Stomach (tissue), 9 donors: Measurements from ENCODE around the gene PCDHGA2. TPM values are rescaled to one million over a fixed set of nuclear protein-coding genes. Genes with fewer than 3 reads are reported as not detected.
"Not testable (repeated sequence)": the region's sequence is repeated elsewhere in the genome, so short reads cannot be mapped to it uniquely, and the experiment has no call there.

ENCODE experiments used
- DNase-seq, 2 donors: peaks; one replicate each; pipeline versions ENCODE4 v3.0.0 to v3.0.0-alpha.2; 2013 to 2019
- H3K27ac ChIP-seq, 5 donors: fragments of 200-600 bp in 4 of 5; sonication (generic) in 4 of 5; one replicate each; pipeline ENCODE4 v1.5.1; 2013 to 2019; ENCODE audit warnings: mild to moderate bottlenecking in 1 of 5, moderate library complexity in 1 of 5
- H3K27me3 ChIP-seq, 3 donors: fragments of 200-600 bp; sonication (generic); one replicate each; pipeline ENCODE4 v1.5.1; 2017 to 2019; ENCODE audit warnings: mixed run types in 1 of 3
- H3K36me3 ChIP-seq, 4 donors: fragments of 200-600 bp; sonication (generic); 1 replicate in 3 of 4; 2 replicates in 1 of 4; pipeline ENCODE4 v1.5.1; 2016 to 2019
- H3K4me1 ChIP-seq, 4 donors: fragments of 200-600 bp; sonication (generic); one replicate each; pipeline ENCODE4 v1.5.1; 2016 to 2019
- H3K4me3 ChIP-seq, 4 donors: fragments of 200-600 bp; sonication (generic) in 3 of 4; one replicate each; pipeline ENCODE4 v1.5.1; 2016 to 2019; ENCODE audit warnings: mild to moderate bottlenecking in 1 of 4
- H3K9me3 ChIP-seq, 4 donors: fragments of 200-600 bp; sonication (generic); one replicate each; pipeline ENCODE4 v1.5.1; 2016 to 2019
- CTCF ChIP-seq, 7 experiments: fragments of 450-650 bp in 4 of 7; fragments of 200-600 bp in 3 of 7; sonication (generic) in 3 of 7; IDR thresholded peaks; one replicate each; pipeline ENCODE4 v1.5.1; 2016 to 2019; ENCODE audit warnings: antibody characterized with exemption in 7 of 7, control low read depth in 2 of 7, mild to moderate bottlenecking in 1 of 7
- EP300 ChIP-seq: sonication (generic); formaldehyde crosslinking; IDR thresholded peaks from one replicate; pipeline ENCODE4 v1.6.1; 2017; ENCODE audit warnings: antibody characterized with exemption
- POLR2A ChIP-seq, 4 donors: fragments of 450-650 bp; IDR thresholded peaks; one replicate each; pipeline ENCODE4 v1.6.1; 2016; ENCODE audit warnings: antibody characterized with exemption in 4 of 4, control low read depth in 2 of 4, mild to moderate bottlenecking in 1 of 4, moderate library complexity in 1 of 4
- POLR2AphosphoS5 ChIP-seq, 3 donors: sonication (generic); formaldehyde crosslinking; IDR thresholded peaks; one replicate each; pipeline ENCODE4 v1.6.1; 2016; ENCODE audit warnings: antibody characterized with exemption in 3 of 3
- WGBS, 5 donors: extraction: QIAGEN DNeasy Blood & Tissue Kit in 3 of 5; methylation state at CpG; one replicate each; pipeline versions ENCODE4 v1.1.5 to v1.1.7; 2013 to 2018; 5-methylcytosine and 5-hydroxymethylcytosine counted together
- intact Hi-C: fragments of 100-400 bp; cut with DNase I; formaldehyde crosslinking; loops from one replicate; pipeline ENCODE4 v1.15.1; 2023; ENCODE audit warnings: low total_unique reads
- polyA plus RNA-seq, 3 donors: library from polyadenylated mRNA; stranded (reverse); fragments of 200-250 nt; gene quantifications; one replicate each; pipeline ENCODE4 v1.2.3, GENCODE V29; 2013
- total RNA-seq, 5 donors: library from RNA; depleted of rRNA; stranded (reverse); fragments of >200 nt; gene quantifications; one replicate each; pipeline versions ENCODE4 v1.1.0 to v1.2.3, GENCODE V29; 2014 to 2016
- donor health status: healthy with polysubstance abuse.
- donor health status: Bipolar disorder and iron deficiency.
- donor health status: healthy.

PCDHGA2 gene
- total and polyA plus RNA-seq, 8 donors, result 0.06 to 3.5 (median 1.3) TPM

GRCh38 chr5:141371572-141372475, 33.3 kb downstream of the PCDHGA2 start:
- Histone ChIP-seq H3K36me3 (peaks cover 0 to 11% (median 0%) of the 10 kb centered on the region in 4 donors), H3K4me3 (no peak overlapping the region), H3K27ac (no peak overlapping the region), H3K9me3 (peaks cover 57 to 100% (median 85%) of the 10 kb centered on the region in 4 donors), H3K4me1 (no peaks in the 10 kb centered on the region), H3K27me3 (peaks cover 0 to 65% (median 27%) of the 10 kb centered on the region in 3 donors)
- WGBS, 5 donors, result 34 to 41% (median 36%) methylated on average over 47 to 69 of the region's 69 CpGs
- DNase-seq, result no peak
- no peak for TF ChIP-seq POLR2A (IDR thresholded peaks at IDR 0.05)
- TF ChIP-seq POLR2AphosphoS5 (IDR thresholded peaks at IDR 0.05), result no peak
- TF ChIP-seq CTCF (IDR thresholded peaks at IDR 0.05), result no peak
- no peak for TF ChIP-seq EP300
- intact Hi-C loops, result no loop called here

- H3K27ac ChIP-seq, result no peak within 1 kb of the TSS
- intact Hi-C loops, result no loop called here
- H3K9me3 ChIP-seq, result peaks cover 54 to 100% (median 89%) of the 10 kb centered on the region in 4 donors
- DNase-seq, result peak in 1 of 2 donors; percentile 27
- peaks cover 0 to 11% (median 0%) of the 10 kb centered on the region in 4 donors for H3K36me3 ChIP-seq
- H3K4me3 ChIP-seq, result peak within 1 kb of the TSS in 2 of 4 donors; percentile 0 to 23
- TF ChIP-seq CTCF (IDR thresholded peaks at IDR 0.05) (no peak), EP300 (no peak), POLR2A (IDR thresholded peaks at IDR 0.05) (no peak), POLR2AphosphoS5 (IDR thresholded peaks at IDR 0.05) (no peak)
- 16 to 27% (median 21%) methylated on average over 17 to 27 of the region's 27 CpGs for WGBS, 5 donors
- peaks cover 0 to 73% (median 22%) of the 10 kb centered on the region in 3 donors for H3K27me3 ChIP-seq
- H3K4me1 ChIP-seq, result no peaks in the 10 kb centered on the region
These were observed 35.2 kb downstream of the PCDHGA2 start, which contains the start of gene PCDHGA6 for GRCh38 chr5:141373673-141374317. Gene PCDHGA6 (plus strand): TSS chr5:141373891. CDS start chr5:141374084, 193 bp downstream.

- H3K4me1 ChIP-seq, result no peaks in the 10 kb centered on the region
- no peak for DNase-seq
- peaks cover 54 to 100% (median 89%) of the 10 kb centered on the region in 4 donors for H3K9me3 ChIP-seq
- 53 to 69% (median 56%) methylated on average over 13 to 14 of the region's 14 CpGs for WGBS, 5 donors
- no peak overlapping the region for H3K27ac ChIP-seq
- no peak overlapping the region for H3K4me3 ChIP-seq
- intact Hi-C loops, result no loop called here
- TF ChIP-seq POLR2A (IDR thresholded peaks at IDR 0.05) (no peak), CTCF (IDR thresholded peaks at IDR 0.05) (no peak), POLR2AphosphoS5 (IDR thresholded peaks at IDR 0.05) (no peak), EP300 (no peak)
- H3K36me3 ChIP-seq, result peaks cover 0 to 11% (median 0%) of the 10 kb centered on the region in 4 donors
- peaks cover 0 to 73% (median 22%) of the 10 kb centered on the region in 3 donors for H3K27me3 ChIP-seq
These were observed 36.1 kb downstream of the PCDHGA2 start for GRCh38 chr5:141374627-141375026.

- H3K4me3 ChIP-seq, H3K4me1 ChIP-seq, H3K27ac ChIP-seq, intact Hi-C loops, DNase-seq: not testable (repeated sequence)
- H3K36me3 ChIP-seq, result peaks cover 0 to 11% (median 0%) of the 10 kb centered on the region in 4 donors
- WGBS, 5 donors, result 37 to 57% (median 46%) methylated on average over 18 to 40 of the region's 48 CpGs
- H3K27me3 ChIP-seq, result peaks cover 0 to 67% (median 16%) of the 10 kb centered on the region in 3 donors
- H3K9me3 ChIP-seq, result peaks cover 51 to 99% (median 87%) of the 10 kb centered on the region in 4 donors
These were observed 37.0 kb downstream of the PCDHGA2 start for GRCh38 chr5:141375444-141376155.
